IMR-90 (cell line): ENCODE data around the gene SMIM14.

Experiments
- CEBPB ChIP-seq: IDR thresholded peaks from 2 replicates; pipeline ENCODE4 v1.6.1; 2012; ENCODE audit warnings: low read depth, low read length, improper control_type of control experiment
- MAFK ChIP-seq: IDR thresholded peaks from 2 replicates; pipeline ENCODE4 v1.6.1; 2012; ENCODE audit warnings: low read depth, low read length, improper control_type of control experiment
- POLR2A ChIP-seq: IDR thresholded peaks from 2 replicates; pipeline ENCODE4 v1.6.1; 2012; ENCODE audit warnings: mild to moderate bottlenecking, low read depth, low read length
- RAD21 ChIP-seq: IDR thresholded peaks from 2 replicates; pipeline ENCODE4 v1.6.1; 2012; ENCODE audit warnings: low read length, improper control_type of control experiment
- TF ChIP-seq, protein P1 (sequence below): conservative IDR thresholded peaks from 2 replicates; pipeline ENCODE4 v1.5.1; 2012; ENCODE audit warnings: mild to moderate bottlenecking, low read depth, low read length, improper control_type of control experiment

DNA sequence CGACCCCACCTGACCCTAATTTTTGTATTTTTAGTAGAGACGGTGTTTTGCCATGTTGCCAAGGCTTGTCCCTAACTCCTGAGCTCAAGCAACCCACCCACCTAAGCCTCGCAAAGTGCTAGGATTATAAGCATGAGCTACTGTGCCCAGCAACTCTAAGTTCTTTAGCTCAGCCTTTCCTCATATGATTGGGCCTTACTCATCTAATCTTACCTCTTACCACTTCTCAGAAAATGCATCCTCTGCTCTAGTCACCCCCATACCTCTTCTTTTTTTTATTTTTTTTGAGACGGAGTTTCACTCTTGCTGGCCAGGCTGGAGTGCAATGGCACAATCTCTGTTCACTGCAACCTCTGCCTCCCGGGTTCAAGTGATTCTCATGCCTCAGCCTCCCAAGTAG is 75.9 kb downstream of the SMIM14 start:
- TF ChIP-seq, protein P1, sequence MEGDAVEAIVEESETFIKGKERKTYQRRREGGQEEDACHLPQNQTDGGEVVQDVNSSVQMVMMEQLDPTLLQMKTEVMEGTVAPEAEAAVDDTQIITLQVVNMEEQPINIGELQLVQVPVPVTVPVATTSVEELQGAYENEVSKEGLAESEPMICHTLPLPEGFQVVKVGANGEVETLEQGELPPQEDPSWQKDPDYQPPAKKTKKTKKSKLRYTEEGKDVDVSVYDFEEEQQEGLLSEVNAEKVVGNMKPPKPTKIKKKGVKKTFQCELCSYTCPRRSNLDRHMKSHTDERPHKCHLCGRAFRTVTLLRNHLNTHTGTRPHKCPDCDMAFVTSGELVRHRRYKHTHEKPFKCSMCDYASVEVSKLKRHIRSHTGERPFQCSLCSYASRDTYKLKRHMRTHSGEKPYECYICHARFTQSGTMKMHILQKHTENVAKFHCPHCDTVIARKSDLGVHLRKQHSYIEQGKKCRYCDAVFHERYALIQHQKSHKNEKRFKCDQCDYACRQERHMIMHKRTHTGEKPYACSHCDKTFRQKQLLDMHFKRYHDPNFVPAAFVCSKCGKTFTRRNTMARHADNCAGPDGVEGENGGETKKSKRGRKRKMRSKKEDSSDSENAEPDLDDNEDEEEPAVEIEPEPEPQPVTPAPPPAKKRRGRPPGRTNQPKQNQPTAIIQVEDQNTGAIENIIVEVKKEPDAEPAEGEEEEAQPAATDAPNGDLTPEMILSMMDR = no peak
- TF ChIP-seq POLR2A = no peak
- no peak for TF ChIP-seq MAFK
- no peak for TF ChIP-seq CEBPB
- TF ChIP-seq RAD21 = no peak
